ENCODE data around the gene CD70.
A peak's percentile ranks its signal among the peaks of the same experiment; 100 is the strongest.
"Not testable (repeated sequence)": the region's sequence is repeated elsewhere in the genome, so short reads cannot be mapped to it uniquely, and the experiment has no call there.

The CD70 gene

DNA sequence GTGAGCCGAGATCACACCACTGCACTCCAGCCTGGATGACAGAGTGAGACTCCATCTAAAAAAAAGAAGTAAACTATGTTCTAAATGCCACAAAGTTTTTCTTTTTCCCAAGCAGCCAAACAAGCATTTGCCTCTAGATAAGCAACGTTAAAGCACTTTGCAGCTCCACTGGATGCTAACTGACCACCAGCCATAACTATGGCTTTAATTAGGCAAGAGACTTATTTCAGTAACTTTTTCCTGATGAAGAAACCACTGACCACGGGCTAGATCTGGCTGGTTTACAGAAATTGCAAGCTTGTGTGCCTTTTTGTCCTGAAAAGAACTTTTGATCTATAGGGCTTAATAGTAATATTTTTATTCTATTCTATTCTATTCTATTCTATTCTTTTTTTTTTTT, 22.1 kb downstream of the CD70 start:
- DNase-seq, result no peak

DNA sequence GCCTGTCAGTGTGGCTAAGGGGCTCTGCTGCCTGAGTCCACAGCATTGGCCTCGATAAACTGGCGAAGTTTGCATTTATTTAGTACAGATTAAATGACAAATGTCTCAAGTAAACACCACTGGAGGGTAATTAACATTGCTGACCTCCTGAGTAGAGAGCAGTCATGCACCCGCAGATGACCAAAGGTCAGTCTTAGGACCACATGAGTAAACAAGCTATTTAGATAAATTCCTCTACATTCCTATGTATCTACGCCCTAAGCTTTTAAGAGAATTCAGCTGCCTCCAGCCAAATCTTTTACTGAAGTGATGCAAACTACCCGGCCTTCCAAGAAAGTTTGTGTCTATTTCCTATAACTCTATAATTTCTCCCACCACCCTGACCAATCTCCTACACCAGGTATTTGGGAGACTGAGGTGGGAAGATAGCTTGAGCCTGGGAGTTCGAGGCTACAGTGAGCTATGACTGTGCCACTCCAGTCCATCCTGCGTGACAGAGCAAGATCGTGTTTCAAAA, 22.9 kb downstream of the CD70 start:
- no peak for DNase-seq

DNA sequence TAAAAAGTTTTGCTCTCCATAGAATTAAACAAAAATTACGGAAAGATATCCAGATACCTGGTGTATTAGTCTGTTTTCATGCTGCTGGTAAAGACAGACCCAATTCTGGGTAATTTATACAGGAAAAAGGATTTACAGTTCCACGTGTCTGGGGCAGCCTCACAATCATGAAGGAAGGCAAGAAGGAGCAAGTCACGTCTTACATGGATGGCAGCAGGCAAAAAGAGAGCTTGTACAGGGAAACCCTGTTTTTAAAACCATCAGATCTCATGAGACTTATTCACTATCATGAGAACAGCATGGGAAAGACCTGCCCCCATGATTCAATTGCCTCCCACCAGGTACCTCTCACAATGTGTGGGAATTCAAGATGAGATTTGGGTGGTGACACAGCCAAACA, 24.2 kb downstream of the CD70 start:
- not testable (repeated sequence) for DNase-seq

DNA sequence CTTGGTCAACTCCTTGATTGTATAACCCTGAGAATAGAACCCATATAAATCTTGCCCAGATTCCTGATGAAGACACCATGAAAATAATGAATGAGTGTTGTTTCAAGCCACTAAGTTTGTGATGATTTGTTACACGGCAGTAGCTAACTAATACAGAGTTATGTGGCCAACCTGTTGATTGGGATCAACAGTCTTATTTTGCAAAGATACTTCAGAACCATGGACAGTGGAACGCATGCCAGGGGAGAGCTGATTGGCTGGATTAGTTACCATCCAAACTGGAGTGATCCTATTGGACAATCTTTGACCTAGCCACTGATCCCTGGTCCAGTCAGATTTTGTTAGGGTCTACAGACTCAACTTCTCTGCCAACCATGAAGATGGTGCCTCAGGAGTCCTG, 26.6 kb downstream of the CD70 start:
- DNase-seq, result no peak

DNA sequence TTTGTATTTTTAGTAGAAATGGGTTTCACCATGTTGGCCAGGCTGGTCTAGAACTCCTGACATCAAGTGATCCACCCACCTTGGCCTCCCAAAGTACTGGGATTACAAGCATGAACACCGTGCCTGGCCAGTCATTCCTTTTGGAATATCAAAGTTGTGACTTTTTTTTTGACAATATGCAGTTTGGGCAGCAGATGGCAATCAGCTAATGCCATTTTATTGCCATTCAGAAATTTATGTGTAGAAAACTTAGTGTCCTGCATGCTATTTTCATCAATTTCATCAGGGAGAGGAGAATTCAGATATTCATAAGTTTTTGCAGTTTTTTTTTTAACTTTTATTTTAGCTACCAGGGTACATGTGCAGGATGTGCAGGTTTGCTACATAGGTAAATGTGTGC, 28.5 kb downstream of the CD70 start:
- DNase-seq, result not testable (repeated sequence)

DNA sequence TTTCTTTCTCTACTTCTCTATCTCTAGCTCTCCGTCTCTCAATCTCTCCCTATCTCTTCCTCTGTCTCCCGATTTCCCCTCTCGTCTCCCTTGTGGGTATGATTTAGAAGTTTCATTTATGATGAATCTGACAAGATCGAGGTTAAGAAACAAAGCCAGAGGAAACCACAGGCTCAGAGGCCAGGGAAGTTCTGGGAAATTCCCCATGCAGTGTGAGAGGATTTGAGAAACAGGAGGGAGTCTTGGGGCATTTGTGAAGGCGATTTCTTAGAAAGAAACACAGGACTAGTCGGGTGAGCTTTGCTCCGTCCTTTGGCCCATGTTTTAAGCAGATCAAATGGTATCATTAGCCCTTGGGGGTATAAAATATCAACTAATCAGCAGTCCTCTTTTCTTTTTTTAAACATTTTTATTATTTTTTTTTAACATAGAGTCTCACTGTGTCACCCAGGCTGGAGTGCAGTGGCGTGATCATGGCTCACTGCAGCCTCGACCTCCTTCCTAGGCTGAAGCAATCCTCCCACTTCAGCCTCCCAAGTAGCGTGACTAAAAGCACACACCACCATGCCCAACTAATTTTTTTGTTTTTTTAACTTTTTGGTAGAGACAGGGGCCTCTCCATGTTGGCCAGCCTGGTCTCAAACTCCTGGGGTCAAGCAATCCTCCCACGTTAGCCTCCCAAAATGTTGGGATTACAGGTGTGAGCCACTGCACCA, 34.3 kb downstream of the CD70 start:
- DNase-seq, result no peak

DNA sequence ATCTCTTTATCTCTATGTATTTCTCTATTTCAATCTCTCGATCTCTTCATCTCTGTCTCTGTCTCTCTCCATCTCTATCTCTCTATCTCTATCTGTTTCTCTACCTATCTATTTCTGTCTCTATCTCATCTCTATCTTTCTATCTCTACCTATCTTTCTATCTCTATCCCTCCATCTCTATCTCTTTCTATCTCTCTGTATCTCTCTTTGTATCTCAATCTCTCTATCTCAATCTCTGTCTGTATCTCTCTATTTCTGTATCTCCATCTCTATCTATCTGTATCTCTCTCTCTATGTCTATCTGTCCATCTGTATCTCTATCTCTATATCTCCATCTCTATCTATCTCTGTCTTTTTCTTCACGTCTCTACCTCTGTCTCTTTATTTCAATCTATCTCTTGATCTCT, 34.9 kb downstream of the CD70 start:
- no peak for DNase-seq

DNA sequence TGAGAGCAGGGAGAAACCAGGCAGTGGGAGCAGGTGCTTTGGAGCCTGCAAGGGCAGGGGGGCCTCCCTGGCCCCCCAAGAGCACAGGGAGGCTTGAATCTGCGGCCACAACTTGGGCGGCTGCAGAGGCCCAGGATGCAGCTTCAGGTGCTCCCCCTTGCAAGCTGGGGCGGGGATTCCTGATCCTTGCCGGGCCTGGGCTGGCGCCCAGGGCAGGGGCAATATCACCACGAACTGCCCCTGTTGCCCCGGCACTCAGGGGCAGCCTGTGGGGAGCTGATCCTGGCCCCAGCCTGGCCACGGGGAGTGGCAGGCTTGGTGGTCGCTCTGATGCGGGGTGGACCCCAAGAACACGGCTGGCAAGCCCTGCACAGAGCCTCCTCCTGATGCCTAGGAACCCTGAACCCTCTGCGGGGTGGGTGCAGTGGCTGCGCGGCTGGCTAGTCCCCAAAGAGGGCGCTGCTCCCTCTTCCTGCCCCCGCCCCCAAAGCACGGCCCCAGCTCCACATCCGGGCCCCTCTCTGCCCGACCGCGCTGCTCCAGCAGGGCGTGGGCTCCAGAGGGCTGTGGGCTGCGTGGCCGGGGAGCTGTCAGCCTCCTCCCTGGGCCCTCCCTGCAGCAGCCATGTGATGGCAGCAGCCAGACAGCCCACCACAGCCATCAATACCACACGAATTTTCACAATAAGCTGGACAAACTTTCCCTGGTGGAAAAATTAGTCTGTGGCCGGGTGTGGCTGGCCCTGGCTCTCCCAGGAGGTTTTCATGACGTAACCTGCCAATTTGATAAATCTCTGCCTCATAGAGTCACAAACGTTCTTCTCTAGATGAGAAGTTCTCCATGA, 39.1 kb downstream of the CD70 start:
- DNase-seq, result peak; percentile 30

DNA sequence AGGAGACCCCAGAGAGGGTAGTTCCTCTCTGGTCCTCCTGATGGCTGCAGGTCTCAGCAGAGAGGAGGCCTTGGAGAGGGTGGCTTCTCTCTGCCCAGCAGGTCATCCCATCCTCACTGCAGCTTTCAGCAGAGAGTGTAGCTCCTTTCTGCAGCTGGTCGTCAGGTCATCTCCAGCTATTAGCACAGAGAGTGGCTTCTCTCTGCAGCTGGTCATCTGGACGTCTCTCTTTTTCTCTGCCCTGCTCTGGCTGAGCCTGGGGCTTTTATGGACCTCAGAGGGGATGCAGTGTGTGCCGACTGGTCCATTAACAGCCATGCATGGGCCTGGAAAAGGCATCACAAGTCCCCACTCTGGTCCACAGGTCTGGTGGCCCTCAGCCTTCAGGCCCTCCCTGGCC, 39.9 kb downstream of the CD70 start:
- DNase-seq, result no peak

DNA sequence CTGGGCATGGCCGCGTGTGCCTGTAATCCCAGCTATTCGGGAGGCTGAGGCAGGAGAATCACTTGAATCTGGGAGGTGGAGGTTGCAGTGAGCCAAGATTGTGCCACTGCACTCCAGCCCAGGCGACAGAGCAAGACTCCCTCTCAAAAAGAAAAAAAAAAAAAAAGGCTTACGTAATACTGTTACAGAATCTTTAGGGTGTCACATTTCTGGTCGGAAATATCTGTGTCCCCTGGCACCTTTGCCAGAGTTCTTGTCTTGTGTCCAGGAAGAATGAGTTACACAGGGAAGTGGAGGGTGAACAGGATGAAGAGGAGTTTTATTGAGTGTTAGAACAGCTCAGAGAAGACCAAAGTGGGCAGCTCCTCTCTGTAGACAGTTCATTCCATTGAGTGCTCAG, 40.3 kb downstream of the CD70 start:
- DNase-seq, result not testable (repeated sequence)

DNA sequence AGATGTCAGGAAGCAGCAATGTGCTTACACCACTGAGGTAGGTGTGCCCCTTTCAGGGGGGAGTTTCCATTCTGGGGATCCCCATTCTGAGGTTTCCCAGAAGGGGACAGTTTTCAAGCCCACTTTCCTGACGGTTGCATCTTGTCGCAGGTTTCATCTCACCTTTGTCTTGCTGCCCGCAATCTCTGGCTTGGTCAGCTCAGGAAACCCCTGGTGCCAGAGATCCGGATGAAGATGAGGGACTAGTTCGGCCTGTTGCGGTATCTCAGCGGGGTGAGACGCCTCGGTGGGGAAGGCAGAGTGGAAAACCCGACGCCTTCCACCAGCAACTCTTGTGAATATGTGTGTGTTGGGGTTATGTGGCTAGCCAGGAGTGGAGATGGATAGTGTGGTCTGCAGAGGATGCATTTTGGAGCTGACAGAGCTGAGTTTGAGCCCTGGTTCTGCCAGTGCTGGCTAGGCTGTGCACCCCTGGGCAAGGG, 47.0 kb downstream of the CD70 start:
- DNase-seq, result no peak

DNA sequence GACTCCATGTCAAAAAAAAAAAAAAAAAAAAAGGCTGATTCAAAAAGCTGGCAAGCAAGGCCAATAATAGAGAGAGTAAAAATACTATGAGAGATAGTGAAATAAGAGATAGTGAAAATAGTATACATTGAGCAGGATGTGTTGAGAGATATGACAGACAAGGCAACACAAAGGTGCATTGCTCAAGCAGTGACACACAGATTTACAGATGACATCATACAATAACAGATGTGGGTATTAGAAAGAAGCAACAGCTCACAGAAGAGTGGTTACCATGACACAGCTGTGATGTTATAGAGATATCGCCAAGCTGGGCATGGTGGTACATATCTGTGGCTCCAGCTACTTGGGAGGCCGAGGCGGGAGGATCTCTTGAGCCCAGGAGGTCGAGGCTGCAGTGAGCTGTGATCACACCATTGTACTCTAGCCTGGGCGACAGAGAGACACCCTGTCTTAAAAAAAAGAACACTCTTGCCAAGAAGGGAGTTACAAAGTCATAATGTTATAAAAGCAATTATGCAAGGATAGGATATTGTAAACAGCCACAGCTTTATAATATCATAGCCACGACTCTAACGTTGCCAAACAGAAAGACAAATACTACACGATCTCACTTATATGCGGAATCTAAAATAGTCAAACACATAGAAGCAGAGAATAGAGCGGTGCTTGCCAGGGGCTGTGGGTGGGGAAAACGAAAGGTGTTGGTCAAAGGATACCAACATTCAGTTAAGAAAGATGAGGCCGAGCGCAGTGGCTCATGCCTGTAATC, 49.8 kb downstream of the CD70 start:
- DNase-seq, result no peak

DNA sequence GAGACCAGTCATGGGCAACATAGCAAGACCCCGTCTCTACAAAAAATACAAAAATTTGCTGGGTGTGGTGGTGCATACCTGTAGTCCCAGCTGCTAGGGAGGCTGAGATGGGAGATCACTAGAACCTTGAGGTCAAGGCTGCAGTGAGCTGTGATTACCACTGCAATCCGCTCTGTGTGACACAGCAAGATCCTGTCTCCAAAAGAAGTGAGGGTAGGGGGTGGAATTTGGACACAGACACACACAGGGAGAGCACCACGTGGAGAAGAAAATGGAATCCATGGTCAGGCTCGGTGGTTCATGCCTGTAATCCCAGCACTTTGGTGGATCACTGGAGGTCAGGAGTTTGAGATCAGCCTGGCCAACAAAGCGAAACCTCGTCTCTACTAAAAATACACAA, 51.4 kb downstream of the CD70 start:
- no peak for DNase-seq
